K562 (cell line): ENCODE data around the gene BBC3. TPM values are rescaled to one million over a fixed set of nuclear protein-coding genes. Genes with fewer than 3 reads are reported as not detected.

Experiments
- CREM ChIP-seq: IDR thresholded peaks from 2 replicates; pipeline ENCODE4 v1.6.1; 2014; ENCODE audit warnings: antibody characterized with exemption, low read depth
- EP400 ChIP-seq: fragments of 450-650 bp; IDR thresholded peaks from 2 replicates; pipeline ENCODE4 v1.6.1; 2017; ENCODE audit warnings: antibody characterized with exemption, mild to moderate bottlenecking, moderate library complexity
- ETV5 ChIP-seq: sonication (generic); formaldehyde crosslinking; IDR thresholded peaks from 2 replicates; pipeline ENCODE4 v1.4.0; 2020; ENCODE audit warnings: low read depth, mild to moderate bottlenecking, missing genetic modification reagents
- EZH2 ChIP-seq: IDR thresholded peaks from 2 replicates; pipeline ENCODE4 v1.6.1; 2012; ENCODE audit warnings: low read depth, mild to moderate bottlenecking, inconsistent platforms, low read length, borderline replicate concordance
- FOXJ2 ChIP-seq: fragments of 200-800 bp; sonication (Bioruptor generic); IDR thresholded peaks from 2 replicates; pipeline ENCODE4 v1.6.1; 2016; ENCODE audit warnings: missing genetic modification characterization, missing compliant biosample characterization
- FOXP4 ChIP-seq: sonication (generic); formaldehyde crosslinking; IDR thresholded peaks from 2 replicates; pipeline ENCODE4 v1.8.0; 2022; ENCODE audit warnings: mild to moderate bottlenecking, missing genetic modification reagents, borderline replicate concordance
- GATAD2B ChIP-seq: fragments of 450-650 bp; IDR thresholded peaks from 2 replicates; pipeline ENCODE4 v1.6.1; 2017; ENCODE audit warnings: mild to moderate bottlenecking, borderline replicate concordance
- HINFP ChIP-seq: fragments of 450-650 bp; conservative IDR thresholded peaks from 2 replicates; pipeline ENCODE4 v1.6.1; 2016; ENCODE audit warnings: missing genetic modification characterization, low read depth, mild to moderate bottlenecking, control low read depth, missing compliant biosample characterization
- KDM1A ChIP-seq, 2 experiments: fragments of 450-650 bp; IDR thresholded peaks; 2 replicates each; pipeline ENCODE4 v1.6.1; 2016; ENCODE audit warnings: mild to moderate bottlenecking in 2 of 2
- KLF10 ChIP-seq: fragments of 250-450 bp; sonication (Bioruptor Pico); IDR thresholded peaks from 2 replicates; pipeline ENCODE4 v1.6.1; 2021; ENCODE audit warnings: matching md5 sums
- L3MBTL2 ChIP-seq: fragments of 450-650 bp; IDR thresholded peaks from 2 replicates; pipeline ENCODE4 v1.6.1; 2016; ENCODE audit warnings: mild to moderate bottlenecking, moderate library complexity
- MAZ ChIP-seq, 2 experiments: fragments of 450-650 bp in 1 of 2; sonication (generic) in 1 of 2; formaldehyde crosslinking; IDR thresholded peaks in 1 of 2; conservative IDR thresholded peaks in 1 of 2; 2 replicates each; pipeline versions ENCODE4 v1.4.0 to v1.5.0; 2020; ENCODE audit warnings: mild to moderate bottlenecking in 1 of 2, missing genetic modification reagents in 1 of 2
- MYNN ChIP-seq, 2 experiments: sonication (generic); formaldehyde crosslinking in 1 of 2; IDR thresholded peaks; 2 replicates each; pipeline versions ENCODE4 v1.5.0 to v1.6.1; 2016 to 2020; ENCODE audit warnings: antibody characterized with exemption in 1 of 2, missing genetic modification reagents in 1 of 2
- NELFE ChIP-seq: IDR thresholded peaks from 2 replicates; pipeline ENCODE4 v1.6.1; 2011; ENCODE audit warnings: mild to moderate bottlenecking; ENCODE audit not compliant: insufficient read depth, insufficient read length
- NR2C1 ChIP-seq, 2 experiments: fragments of 450-650 bp; IDR thresholded peaks; 2 replicates each; pipeline ENCODE4 v1.6.1; 2017; ENCODE audit warnings: mild to moderate bottlenecking in 2 of 2, antibody characterized with exemption in 1 of 2, inconsistent platforms in 1 of 2, missing compliant biosample characterization in 1 of 2, missing genetic modification characterization in 1 of 2
- POLR2AphosphoS2 ChIP-seq: IDR thresholded peaks from 2 replicates; pipeline ENCODE4 v1.6.1; 2012; ENCODE audit warnings: low read length, improper control_type of control experiment
- PTTG1 ChIP-seq: fragments of 450-650 bp; IDR thresholded peaks from 2 replicates; pipeline ENCODE4 v1.6.1; 2016; ENCODE audit warnings: low read depth, mild to moderate bottlenecking, missing genetic modification characterization, missing compliant biosample characterization
- SIN3A ChIP-seq, 2 experiments: fragments of 150-350 bp in 1 of 2; IDR thresholded peaks; 2 replicates each; pipeline ENCODE4 v1.6.1; 2011 to 2016; ENCODE audit warnings: borderline replicate concordance in 2 of 2, low read depth in 2 of 2, low read length in 2 of 2, mild to moderate bottlenecking in 2 of 2, moderate library complexity in 2 of 2; ENCODE audit not compliant: control insufficient read depth in 1 of 2
- ZBTB2 ChIP-seq: fragments of 450-650 bp; IDR thresholded peaks from 2 replicates; pipeline ENCODE4 v1.6.1; 2016; ENCODE audit warnings: antibody characterized with exemption
- ZEB2 ChIP-seq: fragments of 450-650 bp; IDR thresholded peaks from 2 replicates; pipeline ENCODE4 v1.6.1; 2016
- ZNF217 ChIP-seq: sonication (generic); formaldehyde crosslinking; IDR thresholded peaks from 2 replicates; pipeline ENCODE4 v1.8.0; 2022; ENCODE audit warnings: mild to moderate bottlenecking, missing genetic modification reagents
- ZNF644 ChIP-seq: fragments of 200-800 bp; sonication (Bioruptor generic); IDR thresholded peaks from 2 replicates; pipeline ENCODE4 v1.6.1; 2016; ENCODE audit warnings: low read depth, missing genetic modification characterization, missing compliant biosample characterization
- ZNF696 ChIP-seq: fragments of 250-450 bp; sonication (Bioruptor Pico); conservative IDR thresholded peaks from 2 replicates; pipeline ENCODE4 v1.4.0; 2020; ENCODE audit warnings: mild to moderate bottlenecking, moderate library complexity
- polyA plus RNA-seq, 8 experiments: library from polyadenylated mRNA; depleted of rRNA in 4 of 8; stranded (reverse) in 5 of 8; unstranded in 3 of 8; fragments of >200 nt; fragmentation: Nextera tagmentation in 2 of 8; fragmentation: Illumina TruSeq in 1 of 8; extraction: Ambion mirVana in 2 of 8; extraction: Trizol in 1 of 8; gene quantifications; 2 replicates each; pipeline versions ENCODE4 v1.2.1 to v1.2.3, GENCODE V29; 2011 to 2014; ENCODE audit warnings: inconsistent platforms in 1 of 8, missing spikeins in 1 of 8
- total RNA-seq, 7 experiments: library from RNA; depleted of rRNA in 6 of 7; stranded (reverse); fragments of >200 nt in 6 of 7; fragmentation: Illumina TruSeq in 2 of 7; extraction: Trizol in 2 of 7; gene quantifications; 2 replicates each; pipeline versions ENCODE4 v1.2.1 to v1.2.3, GENCODE V29; 2011 to 2021; ENCODE audit warnings: low replicate concordance in 1 of 7

BBC3 gene
- total and polyA plus RNA-seq, 9 of the 15 experiments (the other 6 are each of a cell fraction or from before 2014, with no cell fraction given) = 0.15 to 30.7 (median 4.8) TPM

GRCh38 chr19:47227352-47228167 lies 3.4 kb downstream of the BBC3 start (continued):
- TF ChIP-seq KLF10 (CRISPR knock-in tag) (no peak), PTTG1 (no peak), ZEB2 (peak; percentile 54; the same call in 1 of the 2 replicates), KDM1A (IDR thresholded peaks at IDR 0.05) (peak; percentile 84 to 95), NR2C1 (IDR thresholded peaks at IDR 0.05) (peak; percentile 89), NR2C1 (tag; IDR thresholded peaks at IDR 0.05) (peak; percentile 92), FOXP4 (CRISPR knock-in tag) (peak; percentile 44), ETV5 (CRISPR knock-in tag) (no peak; the same call in none of the 2 replicates), SIN3A (IDR thresholded peaks at IDR 0.05; ENCODE audit: borderline replicate concordance in 2 of 2, control insufficient read depth in 1 of 2, low read depth in 2 of 2, low read length in 2 of 2) (peak; percentile 49 to 51; a peak in 2 of 4 replicates), L3MBTL2 (no peak), CREM (peak; percentile 35), EZH2 (no peak), GATAD2B (peak; percentile 5; the same call in 1 of the 2 replicates), FOXJ2 (no peak), ZNF217 (CRISPR knock-in tag) (no peak), NELFE (no peak), MYNN (IDR thresholded peaks at IDR 0.05) (peak; percentile 48), MYNN (CRISPR knock-in tag; IDR thresholded peaks at IDR 0.05) (no peak), ZNF696 (CRISPR knock-in tag) (no peak), HINFP (no peak; the same call in 1 of the 2 replicates), EP400 (peak; percentile 69), POLR2AphosphoS2 (no peak; the same call in 1 of the 2 replicates), ZBTB2 (peak; percentile 45), ZNF644 (tag) (peak; percentile 44), MAZ (CRISPR knock-in tag; conservative IDR thresholded peaks at IDR 0.05 in 1 of 2, IDR thresholded peaks at IDR 0.05 in 1 of 2) (peak; percentile 69 to 75)
